HCT116 (cell line): ENCODE results near the gene CNTNAP5. TPM values are rescaled to one million over a fixed set of nuclear protein-coding genes. Genes with fewer than 3 reads are reported as not detected.

ENCODE experiments used
- ATAC-seq: fragments of 200-7000 bp; cut with Tn5 transposase; 2 replicates; pipeline ENCODE4 v1.9.1; 2020; ENCODE audit warnings: mild to moderate bottlenecking, moderate library complexity
- BruUV-seq: library from RNA; stranded (reverse); fragments of 400-500 nt; replicated peaks from 2 replicates; lab custom pipeline; 2021; lab: Mats Ljungman, UMichigan
- CTCF ChIA-PET: fragments of 300-600 bp; sonication (Branson Sonifier 250); formaldehyde crosslinking; loops from one replicate; lab custom pipeline; 2021; ENCODE audit warnings: antibody characterized with exemption; lab: Charles Lee
- POLR2A ChIA-PET: fragments of 300-600, 350-600 bp; sonication (Branson Sonifier 250); formaldehyde crosslinking; loops from one replicate; lab custom pipeline; 2021; ENCODE audit warnings: antibody characterized with exemption; lab: Charles Lee
- RAD21 ChIA-PET, 2 experiments: fragments of 300-600 bp; sonication (Branson Sonifier 250); formaldehyde crosslinking; loops; one replicate each; lab custom pipeline; 2023; ENCODE audit warnings: low total read pairs in 2 of 2; ENCODE audit not compliant: uncharacterized antibody in 2 of 2, unreplicated experiment in 2 of 2, low non-redundant PET in 1 of 2; lab: Charles Lee
- DNase-seq: peaks from one replicate; pipeline ENCODE4 v3.0.0-alpha.2; 2010; ENCODE audit warnings: low read depth, low spot score
- H2AFZ ChIP-seq: fragments of 200-600 bp; shearing (Covaris generic), sonication (generic); 2 replicates; pipeline ENCODE4 v1.6.1; 2017; ENCODE audit warnings: low read depth, mixed run types, mixed read lengths, antibody characterized with exemption, low read length; ENCODE audit not compliant: poor library complexity, severe bottlenecking
- H3K27ac ChIP-seq: 2 replicates; pipeline ENCODE4 v1.5.1; 2012; ENCODE audit warnings: low read depth, low read length
- H3K27me3 ChIP-seq: fragments of 200-600 bp; sonication (generic); 2 replicates; pipeline ENCODE4 v1.6.1; 2016; ENCODE audit warnings: mixed run types, low read length, mixed read lengths; ENCODE audit not compliant: insufficient read depth
- H3K36me3 ChIP-seq, 2 experiments: fragments of 200-500 bp in 1 of 2; fragments of 200-600 bp in 1 of 2; sonication (Bioruptor generic) in 1 of 2; sonication (generic) in 1 of 2; 2 replicates each; pipeline versions ENCODE4 v1.5.1 to v1.6.1; 2014 to 2016; ENCODE audit warnings: low read length in 2 of 2, inconsistent platforms in 1 of 2, mixed read lengths in 1 of 2, mixed run types in 1 of 2; ENCODE audit not compliant: insufficient read depth in 2 of 2, control insufficient read depth in 1 of 2
- H3K4me1 ChIP-seq, 2 experiments: fragments of 200-600 bp in 1 of 2; sonication (generic) in 1 of 2; 2 replicates each; pipeline versions ENCODE4 v1.5.1 to v1.6.1; 2012 to 2017; ENCODE audit warnings: low read length in 2 of 2, inconsistent platforms in 1 of 2, mild to moderate bottlenecking in 1 of 2, mixed read lengths in 1 of 2, mixed run types in 1 of 2, moderate library complexity in 1 of 2; ENCODE audit not compliant: insufficient read depth in 2 of 2, control insufficient read depth in 1 of 2
- H3K4me2 ChIP-seq: fragments of 200-600 bp; sonication (generic); 2 replicates; pipeline ENCODE4 v1.6.1; 2017; ENCODE audit warnings: mixed run types, low read length, mixed read lengths
- H3K4me3 ChIP-seq, 2 experiments: fragments of 200-600 bp in 1 of 2; sonication (generic) in 1 of 2; replicated peaks in 1 of 2; 2 replicates each; pipeline ENCODE4 v1.5.1; 2011 to 2016; ENCODE audit warnings: low read length in 2 of 2, control low read depth in 1 of 2, low read depth in 1 of 2, mild to moderate bottlenecking in 1 of 2, mixed read lengths in 1 of 2, mixed run types in 1 of 2
- H3K79me2 ChIP-seq: fragments of 200-600 bp; sonication (generic); 2 replicates; pipeline ENCODE4 v1.6.1; 2017; ENCODE audit warnings: mild to moderate bottlenecking, mixed run types, low read length, moderate library complexity, mixed read lengths; ENCODE audit not compliant: insufficient read depth
- H3K9ac ChIP-seq: fragments of 200-600 bp; sonication (generic); 2 replicates; pipeline ENCODE4 v1.6.1; 2016; ENCODE audit warnings: low read length, mixed read lengths
- H3K9me2 ChIP-seq: fragments of 200-600 bp; sonication (generic), shearing (Covaris generic); 2 replicates; pipeline ENCODE4 v1.6.1; 2017; ENCODE audit warnings: mixed run types, mild to moderate bottlenecking, moderate library complexity; ENCODE audit not compliant: insufficient read depth
- H3K9me3 ChIP-seq, 2 experiments: fragments of 200-500 bp in 1 of 2; fragments of 200-600 bp in 1 of 2; sonication (Bioruptor generic) in 1 of 2; sonication (generic) in 1 of 2; 2 replicates each; pipeline ENCODE4 v1.6.1; 2014 to 2017; ENCODE audit warnings: low read length in 2 of 2, mixed read lengths in 2 of 2, inconsistent platforms in 1 of 2, low read depth in 1 of 2, mild to moderate bottlenecking in 1 of 2, mixed run types in 1 of 2, moderate library complexity in 1 of 2; ENCODE audit not compliant: control insufficient read depth in 1 of 2, insufficient read depth in 1 of 2
- H4K20me1 ChIP-seq: fragments of 200-600 bp; sonication (generic), shearing (Covaris generic); 2 replicates; pipeline ENCODE4 v1.6.1; 2017; ENCODE audit warnings: mixed run types, mild to moderate bottlenecking, moderate library complexity; ENCODE audit not compliant: insufficient read depth
- CBX3 ChIP-seq: IDR thresholded peaks from 2 replicates; pipeline ENCODE4 v1.6.1; 2012; ENCODE audit warnings: low read depth
- CTCF ChIP-seq, 3 experiments: fragments of 200-600 bp in 1 of 3; sonication (generic) in 1 of 3; IDR thresholded peaks in 2 of 3; conservative IDR thresholded peaks in 1 of 3; 2 replicates each; pipeline ENCODE4 v1.5.1; 2012 to 2017; ENCODE audit warnings: low read depth in 2 of 3, low read length in 2 of 3, antibody characterized with exemption in 1 of 3, borderline replicate concordance in 1 of 3, control low read depth in 1 of 3, mild to moderate bottlenecking in 1 of 3, mixed read lengths in 1 of 3, mixed run types in 1 of 3, moderate library complexity in 1 of 3; ENCODE audit not compliant: insufficient read depth in 1 of 3
- EZH2 ChIP-seq: fragments of 200-600 bp; sonication (generic); IDR thresholded peaks from 2 replicates; pipeline ENCODE4 v1.6.1; 2017; ENCODE audit warnings: antibody characterized with exemption, mixed run types
- EZH2phosphoT487 ChIP-seq: fragments of 200-600 bp; IDR thresholded peaks from 2 replicates; pipeline ENCODE4 v1.6.1; 2018; ENCODE audit warnings: antibody characterized with exemption, borderline replicate concordance
- JUND ChIP-seq: IDR thresholded peaks from 2 replicates; pipeline ENCODE4 v1.6.1; 2012
- POLR2A ChIP-seq: IDR thresholded peaks from 2 replicates; pipeline ENCODE4 v1.7.0; 2011; ENCODE audit warnings: borderline replicate concordance; ENCODE audit not compliant: insufficient read depth, insufficient read length; ENCODE audit errors: extremely low read depth
- POLR2AphosphoS5 ChIP-seq: IDR thresholded peaks from 2 replicates; pipeline ENCODE4 v1.6.1; 2011; ENCODE audit warnings: mild to moderate bottlenecking, low read depth, low read length, moderate library complexity
- SIN3A ChIP-seq: IDR thresholded peaks from 2 replicates; pipeline ENCODE4 v1.6.1; 2012; ENCODE audit warnings: low read depth
- SP1 ChIP-seq: IDR thresholded peaks from 2 replicates; pipeline ENCODE4 v1.6.1; 2012; ENCODE audit warnings: low read depth
- SRF ChIP-seq: IDR thresholded peaks from 2 replicates; pipeline ENCODE4 v1.6.1; 2012; ENCODE audit warnings: low read depth
- YY1 ChIP-seq: IDR thresholded peaks from 2 replicates; pipeline ENCODE4 v1.6.1; 2011; ENCODE audit warnings: low read length, low read depth, moderate library complexity, mild to moderate bottlenecking; ENCODE audit not compliant: insufficient replicate concordance; ENCODE audit errors: extremely low read depth
- ZNF274 ChIP-seq: fragments of 200-500 bp; sonication (Bioruptor generic); IDR thresholded peaks from 2 replicates; pipeline ENCODE4 v1.6.1; 2014; ENCODE audit warnings: mild to moderate bottlenecking, low read depth, low read length, inconsistent platforms
- intact Hi-C: fragments of 100-400 bp; cut with micrococcal nuclease; formaldehyde crosslinking; loops from 2 replicates; pipeline ENCODE4 v1.10.0; 2022
- total RNA-seq: library from RNA; stranded (reverse); gene quantifications from one replicate; pipeline ENCODE4 v1.2.1, GENCODE V29; 2021; ENCODE audit not compliant: unreplicated experiment
- TF ChIP-seq, protein P1 (sequence below): IDR thresholded peaks from 2 replicates; pipeline ENCODE4 v1.6.1; 2012
- TF ChIP-seq, protein P2 (sequence below): IDR thresholded peaks from 2 replicates; pipeline ENCODE4 v1.6.1; 2011; ENCODE audit warnings: mild to moderate bottlenecking, low read length, moderate library complexity; ENCODE audit not compliant: insufficient replicate concordance; ENCODE audit errors: extremely low read depth

Gene CNTNAP5
- total RNA-seq, 1 experiment from 2014 or later: not detected

GRCh38 chr2:124762388-124762787, 737.3 kb downstream of the CNTNAP5 start:
- Histone ChIP-seq H3K27ac (no peak overlapping the region), H3K36me3 (no peaks in the 10 kb centered on the region), H3K4me1 (no peaks in the 10 kb centered on the region), H3K79me2 (no peaks in the 10 kb centered on the region), H4K20me1 (no peaks in the 10 kb centered on the region), H2AFZ (no peak overlapping the region), H3K4me3 (no peak overlapping the region), H3K9ac (no peak overlapping the region), H3K4me2 (no peak overlapping the region), H3K9me3 (peaks cover 0 to 16% of the 10 kb centered on the region in 2 experiments; a peak in 2 of 4 replicates), H3K27me3 (no peaks in the 10 kb centered on the region), H3K9me2 (no peaks in the 10 kb centered on the region)
- RAD21 ChIA-PET: no interaction called here
- ATAC-seq: no peak
- POLR2A ChIA-PET: no interaction called here
- no peak for TF ChIP-seq EZH2
- no peak for TF ChIP-seq SIN3A
- no peak for TF ChIP-seq SRF
- no peak for TF ChIP-seq POLR2A
- no peak for TF ChIP-seq CBX3
- no peak for TF ChIP-seq SP1
- TF ChIP-seq CTCF (IDR thresholded peaks at IDR 0.05 in 2 of 3, conservative IDR thresholded peaks at IDR 0.05 in 1 of 3; ENCODE audit: borderline replicate concordance in 1 of 3, insufficient read depth in 1 of 3, low read depth in 2 of 3, low read length in 2 of 3): no peak
- TF ChIP-seq, protein P1, sequence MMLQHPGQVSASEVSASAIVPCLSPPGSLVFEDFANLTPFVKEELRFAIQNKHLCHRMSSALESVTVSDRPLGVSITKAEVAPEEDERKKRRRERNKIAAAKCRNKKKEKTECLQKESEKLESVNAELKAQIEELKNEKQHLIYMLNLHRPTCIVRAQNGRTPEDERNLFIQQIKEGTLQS: no peak
- TF ChIP-seq EZH2phosphoT487: no peak
- no peak for TF ChIP-seq ZNF274
- no peak for TF ChIP-seq YY1
- TF ChIP-seq JUND: no peak
- TF ChIP-seq POLR2AphosphoS5: no peak
- TF ChIP-seq, protein P2, sequence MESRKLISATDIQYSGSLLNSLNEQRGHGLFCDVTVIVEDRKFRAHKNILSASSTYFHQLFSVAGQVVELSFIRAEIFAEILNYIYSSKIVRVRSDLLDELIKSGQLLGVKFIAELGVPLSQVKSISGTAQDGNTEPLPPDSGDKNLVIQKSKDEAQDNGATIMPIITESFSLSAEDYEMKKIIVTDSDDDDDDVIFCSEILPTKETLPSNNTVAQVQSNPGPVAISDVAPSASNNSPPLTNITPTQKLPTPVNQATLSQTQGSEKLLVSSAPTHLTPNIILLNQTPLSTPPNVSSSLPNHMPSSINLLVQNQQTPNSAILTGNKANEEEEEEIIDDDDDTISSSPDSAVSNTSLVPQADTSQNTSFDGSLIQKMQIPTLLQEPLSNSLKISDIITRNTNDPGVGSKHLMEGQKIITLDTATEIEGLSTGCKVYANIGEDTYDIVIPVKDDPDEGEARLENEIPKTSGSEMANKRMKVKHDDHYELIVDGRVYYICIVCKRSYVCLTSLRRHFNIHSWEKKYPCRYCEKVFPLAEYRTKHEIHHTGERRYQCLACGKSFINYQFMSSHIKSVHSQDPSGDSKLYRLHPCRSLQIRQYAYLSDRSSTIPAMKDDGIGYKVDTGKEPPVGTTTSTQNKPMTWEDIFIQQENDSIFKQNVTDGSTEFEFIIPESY: no peak
- no peak for DNase-seq
- CTCF ChIA-PET: no interaction called here
- no TSS peak for BruUV-seq
- intact Hi-C loops: no loop called here
